NK-92 (cell line): ENCODE results near the gene ITPRIP.

Experiments used
- DNase-seq: peaks from one replicate; lab custom pipeline; 2025; ENCODE audit not compliant: unreplicated experiment; lab: John Stamatoyannopoulos, UW

Gene ITPRIP

GRCh38 chr10:104337985-104338735, at the start of gene ITPRIP:
ITPRIP (minus strand) TSS chr10:104338465; CDS start chr10:104316051, 22,414 bp downstream.
- no peak for DNase-seq

- DNase-seq = no peak
Observed at GRCh38 chr10:104387130-104387888, 49.0 kb upstream of the ITPRIP start.

GRCh38 chr10:104380336-104380735, 42.1 kb upstream of the ITPRIP start:
- no peak for DNase-seq

- no peak for DNase-seq
Observed at GRCh38 chr10:104376784-104377300, 38.6 kb upstream of the ITPRIP start.

GRCh38 chr10:104374591-104374990, 36.3 kb upstream of the ITPRIP start:
- no peak for DNase-seq

- no peak for DNase-seq
Observed at GRCh38 chr10:104371753-104372152, 33.5 kb upstream of the ITPRIP start.

- no peak for DNase-seq
Observed at GRCh38 chr10:104368381-104368780, 30.1 kb upstream of the ITPRIP start.

GRCh38 chr10:104367904-104368303, 29.6 kb upstream of the ITPRIP start:
- DNase-seq = no peak

GRCh38 chr10:104359811-104360210, 21.5 kb upstream of the ITPRIP start:
- DNase-seq = no peak

- no peak for DNase-seq
Observed at GRCh38 chr10:104353325-104354048, 15.2 kb upstream of the ITPRIP start, which contains the start of gene CFAP58. CFAP58 (plus strand) TSS chr10:104353833; CDS start chr10:104353898, 65 bp downstream.

GRCh38 chr10:104351919-104352318, 13.7 kb upstream of the ITPRIP start:
- DNase-seq = no peak

- DNase-seq = no peak
Observed at GRCh38 chr10:104351061-104351702, 12.9 kb upstream of the ITPRIP start.

- no peak for DNase-seq
Observed at GRCh38 chr10:104350127-104350635, 11.9 kb upstream of the ITPRIP start.

- DNase-seq = no peak
Observed at GRCh38 chr10:104349623-104350126, 11.4 kb upstream of the ITPRIP start.

- DNase-seq = no peak
Observed at GRCh38 chr10:104348601-104349000, 10.3 kb upstream of the ITPRIP start.

- DNase-seq = no peak
Observed at GRCh38 chr10:104347295-104348045, 9.2 kb upstream of the ITPRIP start.

- DNase-seq = no peak
Observed at GRCh38 chr10:104345941-104346340, 7.7 kb upstream of the ITPRIP start.

- no peak for DNase-seq
Observed at GRCh38 chr10:104345515-104345914, 7.2 kb upstream of the ITPRIP start.

GRCh38 chr10:104344219-104344618, 6.0 kb upstream of the ITPRIP start:
- DNase-seq = no peak

GRCh38 chr10:104342941-104343411, 4.7 kb upstream of the ITPRIP start:
- no peak for DNase-seq
